ACC112 (cell line): ENCODE data around the gene SYNPO2.

Experiments used
- H2AFZ ChIP-seq: fragments of 200-600 bp; sonication (generic); one replicate; pipeline ENCODE4 v1.6.0; 2017; ENCODE audit warnings: antibody characterized with exemption, low read length; ENCODE audit not compliant: unreplicated experiment
- H3K27ac ChIP-seq: fragments of 200-600 bp; sonication (generic); 2 replicates; pipeline ENCODE4 v1.5.1; 2014; ENCODE audit warnings: low read depth, mild to moderate bottlenecking, antibody characterized with exemption, low read length, moderate library complexity
- H3K27me3 ChIP-seq: fragments of 200-600 bp; sonication (generic); 2 replicates; pipeline ENCODE4 v1.6.1; 2014; ENCODE audit warnings: mild to moderate bottlenecking, antibody characterized with exemption, low read length, moderate library complexity, mixed read lengths; ENCODE audit not compliant: insufficient read depth
- H3K36me3 ChIP-seq: fragments of 200-600 bp; sonication (generic); 2 replicates; pipeline ENCODE4 v1.6.1; 2016; ENCODE audit warnings: mild to moderate bottlenecking, antibody characterized with exemption, low read length, moderate library complexity, mixed read lengths; ENCODE audit not compliant: insufficient read depth
- H3K4me1 ChIP-seq: fragments of 200-600 bp; sonication (generic); one replicate; pipeline ENCODE4 v1.6.1; 2016; ENCODE audit warnings: low read length, mixed read lengths; ENCODE audit not compliant: insufficient read depth, unreplicated experiment, control insufficient read depth
- H3K4me3 ChIP-seq: fragments of 200-600 bp; sonication (generic); 2 replicates; pipeline ENCODE4 v1.5.1; 2014; ENCODE audit warnings: mild to moderate bottlenecking, low read depth, low read length
- H3K79me2 ChIP-seq: fragments of 200-600 bp; sonication (generic); one replicate; pipeline ENCODE4 v1.6.0; 2016; ENCODE audit warnings: low read length; ENCODE audit not compliant: control insufficient read depth, unreplicated experiment, insufficient read depth

Gene SYNPO2

GRCh38 chr4:118985170-118986000 is 96.7 kb downstream of the SYNPO2 start:
- Histone ChIP-seq H3K27me3 (no peaks in the 10 kb centered on the region), H3K4me3 (no peak overlapping the region), H3K4me1 (peaks cover 15% of the 10 kb centered on the region), H2AFZ (no peak overlapping the region), H3K27ac (no peak overlapping the region), H3K79me2 (no peaks in the 10 kb centered on the region), H3K36me3 (no peaks in the 10 kb centered on the region)

- no peak overlapping the region for H3K4me3 ChIP-seq
- H3K79me2 ChIP-seq = no peaks in the 10 kb centered on the region
- H2AFZ ChIP-seq = no peak overlapping the region
- no peaks in the 10 kb centered on the region for H3K36me3 ChIP-seq
- no peaks in the 10 kb centered on the region for H3K27me3 ChIP-seq
- H3K4me1 ChIP-seq = peaks cover 15% of the 10 kb centered on the region
- H3K27ac ChIP-seq = no peak overlapping the region
Observed at GRCh38 chr4:118987959-118988634, 99.4 kb downstream of the SYNPO2 start.

- Histone ChIP-seq H3K27me3 (no peaks in the 10 kb centered on the region), H3K4me1 (peaks cover 15% of the 10 kb centered on the region), H3K79me2 (no peaks in the 10 kb centered on the region), H3K4me3 (no peak overlapping the region), H3K36me3 (no peaks in the 10 kb centered on the region), H3K27ac (peak overlapping the region; percentile 55), H2AFZ (peak overlapping the region; percentile 9)
Observed at GRCh38 chr4:118988635-118988972, 100.0 kb downstream of the SYNPO2 start.

GRCh38 chr4:118989098-118990080 is 100.7 kb downstream of the SYNPO2 start:
- no peaks in the 10 kb centered on the region for H3K27me3 ChIP-seq
- no peaks in the 10 kb centered on the region for H3K36me3 ChIP-seq
- no peak overlapping the region for H3K4me3 ChIP-seq
- no peaks in the 10 kb centered on the region for H3K79me2 ChIP-seq
- H3K4me1 ChIP-seq = peaks cover 15% of the 10 kb centered on the region
- H3K27ac ChIP-seq = peak overlapping the region; percentile 71
- peak overlapping the region; percentile 9 for H2AFZ ChIP-seq

GRCh38 chr4:118991686-118992085 is 103.0 kb downstream of the SYNPO2 start:
- Histone ChIP-seq H3K27me3 (no peaks in the 10 kb centered on the region), H3K36me3 (no peaks in the 10 kb centered on the region), H2AFZ (peak overlapping the region; percentile 17), H3K4me3 (no peak overlapping the region), H3K79me2 (no peaks in the 10 kb centered on the region), H3K27ac (no peak overlapping the region), H3K4me1 (peaks cover 15% of the 10 kb centered on the region)

- H3K79me2 ChIP-seq = no peaks in the 10 kb centered on the region
- H3K27me3 ChIP-seq = no peaks in the 10 kb centered on the region
- peaks cover 15% of the 10 kb centered on the region for H3K4me1 ChIP-seq
- H3K27ac ChIP-seq = no peak overlapping the region
- no peak overlapping the region for H2AFZ ChIP-seq
- H3K4me3 ChIP-seq = no peak overlapping the region
- H3K36me3 ChIP-seq = no peaks in the 10 kb centered on the region
Observed at GRCh38 chr4:118992149-118992548, 103.5 kb downstream of the SYNPO2 start.

- Histone ChIP-seq H3K36me3 (no peaks in the 10 kb centered on the region), H2AFZ (no peak overlapping the region), H3K79me2 (no peaks in the 10 kb centered on the region), H3K27me3 (no peaks in the 10 kb centered on the region), H3K4me1 (peaks cover 15% of the 10 kb centered on the region), H3K4me3 (no peak overlapping the region), H3K27ac (no peak overlapping the region)
Observed at GRCh38 chr4:118993333-118993732, 104.7 kb downstream of the SYNPO2 start.

- H2AFZ ChIP-seq = no peak overlapping the region
- H3K27ac ChIP-seq = no peak overlapping the region
- no peaks in the 10 kb centered on the region for H3K36me3 ChIP-seq
- H3K4me3 ChIP-seq = no peak overlapping the region
- peaks cover 9% of the 10 kb centered on the region for H3K4me1 ChIP-seq
- no peaks in the 10 kb centered on the region for H3K27me3 ChIP-seq
- H3K79me2 ChIP-seq = no peaks in the 10 kb centered on the region
Observed at GRCh38 chr4:118994030-118994429, 105.4 kb downstream of the SYNPO2 start.

- Histone ChIP-seq H3K79me2 (no peaks in the 10 kb centered on the region), H3K27ac (no peak overlapping the region), H3K36me3 (no peaks in the 10 kb centered on the region), H3K4me3 (no peak overlapping the region), H3K4me1 (no peaks in the 10 kb centered on the region), H2AFZ (no peak overlapping the region), H3K27me3 (no peaks in the 10 kb centered on the region)
Observed at GRCh38 chr4:118995693-118996391, 107.2 kb downstream of the SYNPO2 start.

GRCh38 chr4:118997601-118998000 is 108.9 kb downstream of the SYNPO2 start:
- Histone ChIP-seq H3K27me3 (no peaks in the 10 kb centered on the region), H3K79me2 (no peaks in the 10 kb centered on the region), H3K4me3 (no peak overlapping the region), H3K4me1 (no peaks in the 10 kb centered on the region), H2AFZ (no peak overlapping the region), H3K27ac (no peak overlapping the region), H3K36me3 (no peaks in the 10 kb centered on the region)
